Gastrocnemius medialis (tissue), 4 donors: ENCODE results near the gene SLC1A2. TPM values are rescaled to one million over a fixed set of nuclear protein-coding genes. Genes with fewer than 3 reads are reported as not detected.

Experiments used
- ATAC-seq, 2 donors: fragments of 150-250 bp; one replicate each; pipeline ENCODE4 v1.9.1; 2016
- DNase-seq, 2 donors: peaks; one replicate each; pipeline ENCODE4 v3.0.0-alpha.2; 2019
- H3K27ac ChIP-seq, 4 donors: fragments of 200-600 bp; sonication (generic); 1 replicate in 1 of 4; 2 replicates in 3 of 4; pipeline ENCODE4 v1.5.1; 2016 to 2018; ENCODE audit warnings: mild to moderate bottlenecking in 2 of 4, moderate library complexity in 1 of 4
- H3K27me3 ChIP-seq, 3 donors: fragments of 200-600 bp; sonication (generic) in 2 of 3; 1 replicate in 1 of 3; 2 replicates in 2 of 3; pipeline versions ENCODE4 v1.5.1 to v1.6.0; 2016 to 2019; ENCODE audit warnings: mild to moderate bottlenecking in 1 of 3, moderate library complexity in 1 of 3
- H3K36me3 ChIP-seq, 2 donors: fragments of 200-600 bp; sonication (generic) in 1 of 2; one replicate each; pipeline ENCODE4 v1.5.1; 2017 to 2018
- H3K4me1 ChIP-seq, 2 donors: fragments of 200-600 bp; sonication (generic) in 1 of 2; one replicate each; pipeline ENCODE4 v1.5.1; 2016 to 2017; ENCODE audit warnings: mild to moderate bottlenecking in 2 of 2
- H3K4me3 ChIP-seq, 4 donors: fragments of 200-600 bp; sonication (generic) in 3 of 4; 1 replicate in 1 of 4; 2 replicates in 3 of 4; pipeline ENCODE4 v1.5.1; 2016 to 2019; ENCODE audit warnings: mild to moderate bottlenecking in 2 of 4
- H3K9me3 ChIP-seq, 3 donors: fragments of 200-600 bp; sonication (generic) in 2 of 3; 1 replicate in 1 of 3; 2 replicates in 2 of 3; pipeline ENCODE4 v1.5.1; 2016 to 2019
- POLR2A ChIP-seq, 2 donors: fragments of 450-650 bp; IDR thresholded peaks; one replicate each; pipeline ENCODE4 v1.6.1; 2017; ENCODE audit warnings: antibody characterized with exemption in 2 of 2, mild to moderate bottlenecking in 2 of 2, moderate library complexity in 2 of 2
- in situ Hi-C, 4 donors: fragments of 200-750 bp; cut with MboI; loops; one replicate each; pipeline versions ENCODE4 v1.15.0 to v1.8.0; 2017; ENCODE audit warnings: low sequenced_read_pairs in 4 of 4
- intact Hi-C: fragments of 100-400 bp; cut with DNase I; formaldehyde crosslinking; loops from one replicate; pipeline ENCODE4 v1.15.1; 2023; ENCODE audit warnings: low total_unique reads
- total RNA-seq, 4 donors: library from RNA; depleted of rRNA; stranded (reverse); fragments of >200 nt; gene quantifications; one replicate each; pipeline versions ENCODE4 v1.1.0 to v1.2.3, GENCODE V29; 2016
- TF ChIP-seq, protein P1 (sequence below), 5 experiments: fragments of 450-650 bp in 3 of 5; fragments of 200-600 bp in 2 of 5; sonication (generic) in 2 of 5; IDR thresholded peaks in 4 of 5; conservative IDR thresholded peaks in 1 of 5; 1 replicate in 4 of 5; 2 replicates in 1 of 5; pipeline ENCODE4 v1.5.1; 2016 to 2019; ENCODE audit warnings: antibody characterized with exemption in 5 of 5, mild to moderate bottlenecking in 3 of 5, moderate library complexity in 3 of 5

The SLC1A2 gene
- total RNA-seq, 4 donors from 2014 or later, result 0.15 to 1.1 (median 0.52) TPM

- Histone ChIP-seq H3K36me3 (peaks cover 0 to 12% of the 10 kb centered on the region in 2 donors), H3K4me1 (peaks cover 0 to 3% of the 10 kb centered on the region in 2 donors), H3K27me3 (no peaks in the 10 kb centered on the region), H3K4me3 (no peak overlapping the region), H3K9me3 (no peaks in the 10 kb centered on the region), H3K27ac (no peak overlapping the region)
- intact Hi-C loops, result loop anchor here (10.0 kb wide), 1 partner anchor 238 kb away; no protein-coding TSS in a partner anchor
- DNase-seq, result no peak
- no peak for ATAC-seq
- TF ChIP-seq POLR2A (IDR thresholded peaks at IDR 0.05), result no peak
- TF ChIP-seq, protein P1, sequence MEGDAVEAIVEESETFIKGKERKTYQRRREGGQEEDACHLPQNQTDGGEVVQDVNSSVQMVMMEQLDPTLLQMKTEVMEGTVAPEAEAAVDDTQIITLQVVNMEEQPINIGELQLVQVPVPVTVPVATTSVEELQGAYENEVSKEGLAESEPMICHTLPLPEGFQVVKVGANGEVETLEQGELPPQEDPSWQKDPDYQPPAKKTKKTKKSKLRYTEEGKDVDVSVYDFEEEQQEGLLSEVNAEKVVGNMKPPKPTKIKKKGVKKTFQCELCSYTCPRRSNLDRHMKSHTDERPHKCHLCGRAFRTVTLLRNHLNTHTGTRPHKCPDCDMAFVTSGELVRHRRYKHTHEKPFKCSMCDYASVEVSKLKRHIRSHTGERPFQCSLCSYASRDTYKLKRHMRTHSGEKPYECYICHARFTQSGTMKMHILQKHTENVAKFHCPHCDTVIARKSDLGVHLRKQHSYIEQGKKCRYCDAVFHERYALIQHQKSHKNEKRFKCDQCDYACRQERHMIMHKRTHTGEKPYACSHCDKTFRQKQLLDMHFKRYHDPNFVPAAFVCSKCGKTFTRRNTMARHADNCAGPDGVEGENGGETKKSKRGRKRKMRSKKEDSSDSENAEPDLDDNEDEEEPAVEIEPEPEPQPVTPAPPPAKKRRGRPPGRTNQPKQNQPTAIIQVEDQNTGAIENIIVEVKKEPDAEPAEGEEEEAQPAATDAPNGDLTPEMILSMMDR (IDR thresholded peaks at IDR 0.05 in 4 of 5, conservative IDR thresholded peaks at IDR 0.05 in 1 of 5), result no peak
- in situ Hi-C loops, result loop anchor here in 3 of 4 donors (10.0 to 25.0 kb wide), 2 partner anchors 308 to 646 kb away; no protein-coding TSS in a partner anchor
Measured at GRCh38 chr11:35232891-35233330, 186.4 kb downstream of the SLC1A2 start.

GRCh38 chr11:35231076-35231860 lies 188.1 kb downstream of the SLC1A2 start:
- H3K4me3 ChIP-seq, result no peak overlapping the region
- in situ Hi-C loops (loop anchor here in 3 of 4 donors (10.0 to 25.0 kb wide), 2 partner anchors 306 to 644 kb away; no protein-coding TSS in a partner anchor), intact Hi-C loops (loop anchor here (10.0 kb wide), 1 partner anchor 236 kb away; no protein-coding TSS in a partner anchor)
- no peaks in the 10 kb centered on the region for H3K9me3 ChIP-seq
- H3K27me3 ChIP-seq, result no peaks in the 10 kb centered on the region
- no peak overlapping the region for H3K27ac ChIP-seq
- DNase-seq (no peak), ATAC-seq (no peak)
- peaks cover 0 to 12% of the 10 kb centered on the region in 2 donors for H3K36me3 ChIP-seq
- H3K4me1 ChIP-seq, result no peaks in the 10 kb centered on the region
- TF ChIP-seq POLR2A (IDR thresholded peaks at IDR 0.05), result no peak
- TF ChIP-seq, protein P1 (IDR thresholded peaks at IDR 0.05 in 4 of 5, conservative IDR thresholded peaks at IDR 0.05 in 1 of 5), result no peak

DNA sequence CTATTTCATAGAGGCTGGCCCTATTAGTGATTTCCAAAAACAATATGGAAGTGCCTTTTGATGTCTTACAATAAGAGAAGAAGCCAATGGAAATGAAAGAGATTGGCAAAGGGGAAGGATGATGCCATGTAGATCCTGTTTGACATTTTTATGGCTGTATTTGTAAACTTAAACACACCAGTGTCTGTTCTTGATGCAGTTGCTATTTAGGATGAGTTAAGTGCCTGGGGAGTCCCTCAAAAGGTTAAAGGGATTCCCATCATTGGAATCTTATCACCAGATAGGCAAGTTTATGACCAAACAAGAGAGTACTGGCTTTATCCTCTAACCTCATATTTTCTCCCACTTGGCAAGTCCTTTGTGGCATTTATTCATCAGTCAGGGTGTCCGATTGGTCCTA lies 189.0 kb downstream of the SLC1A2 start:
- Histone ChIP-seq H3K36me3 (peaks cover 0 to 12% of the 10 kb centered on the region in 2 donors), H3K4me3 (no peak overlapping the region), H3K27me3 (no peaks in the 10 kb centered on the region), H3K27ac (no peak overlapping the region), H3K9me3 (no peaks in the 10 kb centered on the region), H3K4me1 (no peaks in the 10 kb centered on the region)
- DNase-seq (no peak), ATAC-seq (no peak)
- TF ChIP-seq POLR2A (IDR thresholded peaks at IDR 0.05), result no peak
- TF ChIP-seq, protein P1 (IDR thresholded peaks at IDR 0.05 in 4 of 5, conservative IDR thresholded peaks at IDR 0.05 in 1 of 5), result no peak
- in situ Hi-C loops (loop anchor here in 3 of 4 donors (10.0 to 25.0 kb wide), 2 partner anchors 306 to 643 kb away; no protein-coding TSS in a partner anchor), intact Hi-C loops (loop anchor here (10.0 kb wide), 1 partner anchor 236 kb away; no protein-coding TSS in a partner anchor)

DNA sequence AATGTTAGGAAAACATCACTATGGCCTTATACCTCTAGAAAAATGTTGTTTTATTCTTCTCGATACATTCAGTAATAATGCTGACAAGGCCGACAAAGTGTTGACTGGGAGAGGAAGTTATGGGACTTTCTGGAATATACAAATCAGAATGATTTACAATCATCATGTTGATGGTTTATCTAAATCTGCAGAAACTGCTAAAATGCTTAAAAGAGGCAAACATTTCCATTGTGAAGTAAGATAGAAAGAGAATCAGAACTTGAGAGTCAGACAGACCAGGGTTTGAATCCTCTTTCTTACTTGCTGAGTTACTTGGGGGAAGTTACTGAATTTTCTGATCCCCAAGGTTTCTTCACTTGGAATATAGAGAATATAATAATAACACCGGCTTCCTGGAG lies 191.0 kb downstream of the SLC1A2 start:
- DNase-seq (no peak), ATAC-seq (no peak)
- in situ Hi-C loops, result loop anchor here in 1 of 4 donors (25.0 kb wide), 1 partner anchor 641 kb away; no protein-coding TSS in a partner anchor
- TF ChIP-seq, protein P1 (IDR thresholded peaks at IDR 0.05 in 4 of 5, conservative IDR thresholded peaks at IDR 0.05 in 1 of 5), result no peak
- TF ChIP-seq POLR2A (IDR thresholded peaks at IDR 0.05), result no peak
- peaks cover 0 to 12% of the 10 kb centered on the region in 2 donors for H3K36me3 ChIP-seq
- H3K4me1 ChIP-seq, result no peaks in the 10 kb centered on the region
- no peaks in the 10 kb centered on the region for H3K9me3 ChIP-seq
- no peaks in the 10 kb centered on the region for H3K27me3 ChIP-seq
- no peak overlapping the region for H3K27ac ChIP-seq
- no peak overlapping the region for H3K4me3 ChIP-seq
- intact Hi-C loops, result no loop called here
